ENCODE measurements around the gene SLC6A8.

GRCh38 chrX:153735274-153735673, 47.5 kb downstream of the SLC6A8 start:
- TF ChIP-seq CTCF (IDR thresholded peaks at IDR 0.05; ENCODE audit: low read depth, low read length): no peak
- TF ChIP-seq POLR2A (IDR thresholded peaks at IDR 0.05; ENCODE audit: extremely low read depth, insufficient read length): no peak
- TF ChIP-seq MAX (IDR thresholded peaks at IDR 0.05; ENCODE audit: low read depth, low read length): no peak
